Neural crest cell (in vitro differentiated cells): ENCODE measurements around the gene GTPBP1. TPM values are rescaled to one million over a fixed set of nuclear protein-coding genes. Genes with fewer than 3 reads are reported as not detected.

Experiments
- DNase-seq: peaks from one replicate; pipeline ENCODE4 v3.0.0; 2021; ENCODE audit warnings: low read depth, mixed read lengths, low spot score
- H3K27ac Mint-ChIP-seq: one replicate; pipeline ENCODE4 v1.8.0; 2021; ENCODE audit warnings: mild to moderate bottlenecking, mixed read lengths; ENCODE audit not compliant: unreplicated experiment
- H3K27me3 Mint-ChIP-seq: 2 replicates; pipeline ENCODE4 v1.8.0; 2021; ENCODE audit warnings: low read depth, mild to moderate bottlenecking, mixed read lengths
- H3K36me3 Mint-ChIP-seq: 2 replicates; pipeline ENCODE4 v1.8.0; 2021; ENCODE audit warnings: low read depth, mild to moderate bottlenecking, mixed read lengths
- H3K4me1 Mint-ChIP-seq: 2 replicates; pipeline ENCODE4 v1.8.0; 2021; ENCODE audit warnings: mixed read lengths
- H3K4me3 Mint-ChIP-seq: one replicate; pipeline ENCODE4 v1.8.0; 2021; ENCODE audit warnings: mild to moderate bottlenecking, mixed read lengths
- H3K9me3 Mint-ChIP-seq: 2 replicates; pipeline ENCODE4 v1.8.0; 2021; ENCODE audit warnings: mixed read lengths
- long read RNA-seq: library from polyadenylated mRNA; unstranded; transcript quantifications from one replicate; pipeline ENCODE4 v2.0.0, GENCODE V29; 2020
- total RNA-seq: library from RNA; stranded (reverse); gene quantifications from 2 replicates; pipeline ENCODE4 v1.2.1, GENCODE V29; 2021
- TF ChIP-seq, protein P1 (sequence below): fragments of 200-600 bp; sonication (generic); conservative IDR thresholded peaks from 2 replicates; pipeline ENCODE4 v1.5.0; 2021; ENCODE audit warnings: antibody characterized with exemption, mild to moderate bottlenecking

GTPBP1 gene
- 73.3 and 75.6 TPM in 2 replicates for total RNA-seq
- long read RNA-seq, partial matches to known transcripts, result 1 of 4 reads
- long read RNA-seq, other reads (novel, unspliced or antisense), result 3 of 4 reads

DNA sequence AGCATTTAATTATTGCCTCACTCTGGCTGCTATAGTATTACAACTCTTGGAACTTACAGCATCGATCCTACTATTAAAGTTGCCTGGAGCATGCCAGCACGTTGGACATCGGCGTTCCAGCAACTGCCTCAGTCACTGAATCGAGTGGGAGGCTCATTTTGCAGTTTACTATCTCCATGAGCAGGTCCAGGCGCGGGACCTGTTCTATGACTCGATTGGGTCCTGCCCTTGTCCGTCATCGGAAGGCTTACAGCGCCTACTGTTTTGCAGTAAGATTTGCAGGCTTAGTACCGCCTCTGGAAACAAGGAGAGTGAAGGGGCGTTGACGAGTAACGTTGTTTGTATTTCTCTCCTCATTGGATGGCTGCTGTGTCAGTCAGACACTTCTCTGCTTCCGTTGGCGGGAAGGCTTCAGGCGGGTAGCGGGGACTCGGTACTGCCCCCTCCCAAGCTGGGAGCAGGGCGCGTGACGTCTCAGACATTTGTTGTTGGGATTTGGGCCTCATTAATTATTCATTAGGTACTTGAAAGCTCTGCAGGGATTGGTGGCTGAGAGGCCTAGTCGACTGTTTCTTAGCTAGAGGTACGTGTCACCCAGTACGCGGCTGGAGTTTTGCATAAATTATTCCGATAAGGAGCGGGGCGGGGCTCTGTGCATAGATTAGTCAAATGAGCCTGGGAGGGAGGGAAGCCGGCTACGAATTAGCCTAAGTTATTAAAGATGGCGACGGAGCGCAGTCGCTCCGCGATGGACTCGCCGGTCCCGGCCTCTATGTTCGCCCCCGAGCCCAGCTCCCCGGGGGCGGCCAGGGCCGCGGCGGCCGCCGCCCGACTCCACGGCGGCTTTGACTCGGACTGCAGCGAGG lies at the start of gene GTPBP1:
Gene GTPBP1 (plus strand): TSS at position 710 of the 866 bp plus-strand sequence. CDS start 12 bp downstream, at position 722.
- Mint-ChIP-seq H3K36me3 (peaks cover 2% of the 10 kb centered on the region), H3K9me3 (no peaks in the 10 kb centered on the region), H3K27me3 (peaks cover 2% of the 10 kb centered on the region), H3K4me1 (peaks cover 46% of the 10 kb centered on the region), H3K27ac (peak within 1 kb of the TSS; percentile 36), H3K4me3 (peak within 1 kb of the TSS; percentile 92)
- TF ChIP-seq, protein P1, sequence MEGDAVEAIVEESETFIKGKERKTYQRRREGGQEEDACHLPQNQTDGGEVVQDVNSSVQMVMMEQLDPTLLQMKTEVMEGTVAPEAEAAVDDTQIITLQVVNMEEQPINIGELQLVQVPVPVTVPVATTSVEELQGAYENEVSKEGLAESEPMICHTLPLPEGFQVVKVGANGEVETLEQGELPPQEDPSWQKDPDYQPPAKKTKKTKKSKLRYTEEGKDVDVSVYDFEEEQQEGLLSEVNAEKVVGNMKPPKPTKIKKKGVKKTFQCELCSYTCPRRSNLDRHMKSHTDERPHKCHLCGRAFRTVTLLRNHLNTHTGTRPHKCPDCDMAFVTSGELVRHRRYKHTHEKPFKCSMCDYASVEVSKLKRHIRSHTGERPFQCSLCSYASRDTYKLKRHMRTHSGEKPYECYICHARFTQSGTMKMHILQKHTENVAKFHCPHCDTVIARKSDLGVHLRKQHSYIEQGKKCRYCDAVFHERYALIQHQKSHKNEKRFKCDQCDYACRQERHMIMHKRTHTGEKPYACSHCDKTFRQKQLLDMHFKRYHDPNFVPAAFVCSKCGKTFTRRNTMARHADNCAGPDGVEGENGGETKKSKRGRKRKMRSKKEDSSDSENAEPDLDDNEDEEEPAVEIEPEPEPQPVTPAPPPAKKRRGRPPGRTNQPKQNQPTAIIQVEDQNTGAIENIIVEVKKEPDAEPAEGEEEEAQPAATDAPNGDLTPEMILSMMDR, result no peak
- DNase-seq, result peak; percentile 98

DNA sequence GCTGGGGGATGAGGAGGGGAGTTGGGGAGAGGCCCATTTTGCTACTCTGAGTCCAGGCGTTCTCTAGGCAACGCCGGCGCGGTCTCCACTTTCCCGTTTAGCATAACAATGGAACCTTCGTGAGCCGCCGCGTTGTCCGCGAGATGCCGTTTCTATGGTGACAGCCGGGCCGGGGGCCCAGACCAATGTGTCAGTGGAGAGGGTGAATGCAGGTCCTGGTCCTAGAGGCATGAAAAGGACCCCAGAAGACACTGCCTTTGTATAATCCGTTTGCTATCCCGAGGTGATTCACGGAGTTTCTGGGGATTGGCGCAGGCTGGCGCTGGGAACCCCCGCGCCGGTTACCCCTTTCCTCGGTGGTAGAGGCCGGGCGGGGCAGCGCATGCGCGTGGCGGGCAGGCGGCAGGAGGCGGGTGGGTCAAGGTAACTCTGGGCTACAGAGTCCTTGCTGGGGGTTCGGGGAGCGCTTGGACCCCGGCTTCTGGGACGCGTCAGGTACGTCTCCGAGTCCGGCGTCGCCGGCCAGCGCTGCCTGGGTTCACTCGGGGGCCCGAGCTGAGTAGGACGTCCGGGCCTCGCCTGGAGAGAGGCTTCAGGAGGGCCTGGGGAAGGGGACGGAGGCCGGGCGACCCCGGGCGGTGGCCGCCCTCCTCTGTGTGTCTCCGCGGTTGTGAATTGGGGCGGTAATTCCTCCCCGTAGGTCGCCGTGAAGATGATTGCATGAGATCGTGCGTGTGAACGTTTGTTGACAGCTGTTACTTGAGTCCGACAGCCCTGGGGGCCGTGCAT lies 49.3 kb upstream of the GTPBP1 start, which contains the start of the genes CBY1 and FAM227A:
Gene CBY1 (plus strand): TSS at position 383 of the 789 bp plus-strand sequence. CDS start 11,417 bp downstream, outside the sequence.
Gene FAM227A (minus strand): TSS at position 137 of the 789 bp plus-strand sequence. CDS start 6,224 bp downstream, outside the sequence.
- Mint-ChIP-seq H3K27me3 (no peaks in the 10 kb centered on the region), H3K27ac (peak within 1 kb of the TSS; percentile 100), H3K4me3 (peak within 1 kb of the TSS; percentile 97), H3K4me1 (peaks cover 18% of the 10 kb centered on the region), H3K9me3 (no peaks in the 10 kb centered on the region), H3K36me3 (peaks cover 3% of the 10 kb centered on the region)
- DNase-seq, result peak; percentile 85
- TF ChIP-seq, protein P1, result no peak

DNA sequence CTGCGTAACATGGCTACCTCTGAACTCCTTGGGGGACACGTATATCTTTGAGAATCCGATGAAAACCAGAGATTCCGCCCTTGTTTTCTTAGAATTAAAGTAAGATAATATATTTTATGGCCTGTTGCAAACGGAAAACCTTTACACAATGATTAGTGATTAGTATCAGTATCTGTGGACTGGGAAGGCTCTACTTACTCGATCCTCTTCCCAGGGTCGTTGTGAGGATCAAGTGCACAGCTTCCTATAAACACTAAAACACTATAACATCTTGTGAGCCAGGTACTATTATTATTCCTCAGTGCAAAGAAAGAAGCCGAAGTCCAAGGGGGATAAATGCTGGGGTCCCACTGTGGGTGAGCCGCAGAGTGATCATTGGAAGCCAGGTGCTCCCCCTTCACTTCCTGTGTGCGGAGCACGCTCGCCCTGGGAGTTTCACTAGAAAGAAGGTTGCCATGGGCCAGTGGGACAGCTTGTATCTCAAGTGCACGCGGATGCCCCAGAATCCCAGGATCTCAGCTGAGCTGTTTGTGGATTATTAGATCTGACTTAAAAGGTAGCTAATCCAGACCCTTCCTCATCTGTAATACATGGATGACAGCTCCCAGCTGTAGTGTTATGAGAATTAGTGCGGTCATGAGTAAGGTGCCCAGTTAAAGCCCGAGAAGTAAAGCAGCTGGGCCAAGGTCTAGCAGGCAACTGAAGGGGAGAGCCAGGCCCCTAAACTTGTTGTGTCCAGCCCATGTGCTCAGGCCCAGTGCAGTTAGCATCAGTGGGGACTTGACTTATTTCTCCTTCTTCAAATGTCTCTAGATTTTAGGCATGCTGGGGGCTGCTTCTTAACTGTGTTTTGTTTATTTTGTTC lies 48.5 kb upstream of the GTPBP1 start:
- H3K9me3 Mint-ChIP-seq, result no peaks in the 10 kb centered on the region
- TF ChIP-seq, protein P1, result no peak
- DNase-seq, result no peak

DNA sequence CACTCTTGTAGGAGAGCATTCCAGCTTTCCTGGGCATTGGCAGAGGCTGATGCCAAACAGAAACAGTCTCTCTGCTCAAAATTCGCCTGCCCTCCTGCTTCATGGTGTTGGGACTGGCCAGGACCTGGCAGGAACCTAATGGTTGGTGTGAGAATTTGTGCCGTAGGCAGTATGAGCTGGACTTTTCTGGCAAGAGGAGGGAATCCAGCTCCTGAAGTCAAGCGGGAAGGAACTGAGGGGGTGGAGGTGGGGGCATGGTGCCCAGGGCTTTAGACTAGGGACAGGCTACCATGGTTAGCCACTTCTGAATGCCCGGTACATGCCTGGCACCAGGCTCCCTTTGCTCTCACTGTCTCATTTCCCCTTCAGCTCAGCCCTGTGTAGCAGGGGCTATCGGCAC lies 30.9 kb upstream of the GTPBP1 start:
- Mint-ChIP-seq H3K9me3 (no peaks in the 10 kb centered on the region), H3K27ac (no peak overlapping the region), H3K4me1 (no peaks in the 10 kb centered on the region), H3K4me3 (no peak overlapping the region), H3K36me3 (peaks cover 12% of the 10 kb centered on the region), H3K27me3 (no peaks in the 10 kb centered on the region)
- TF ChIP-seq, protein P1, result no peak
- DNase-seq, result no peak

More for the DNA sequence above, 48.5 kb upstream of the GTPBP1 start:
- Mint-ChIP-seq H3K4me1 (peaks cover 18% of the 10 kb centered on the region), H3K4me3 (peak overlapping the region; percentile 97), H3K27ac (peak overlapping the region; percentile 100), H3K27me3 (no peaks in the 10 kb centered on the region), H3K36me3 (peaks cover 3% of the 10 kb centered on the region)
